ENCODE data around the gene TMEM272. TPM values are rescaled to one million over a fixed set of nuclear protein-coding genes. Genes with fewer than 3 reads are reported as not detected.
A peak's percentile ranks its signal among the peaks of the same experiment; 100 is the strongest.

Gene TMEM272
- total RNA-seq, 1 donor from 2014 or later = not detected

DNA sequence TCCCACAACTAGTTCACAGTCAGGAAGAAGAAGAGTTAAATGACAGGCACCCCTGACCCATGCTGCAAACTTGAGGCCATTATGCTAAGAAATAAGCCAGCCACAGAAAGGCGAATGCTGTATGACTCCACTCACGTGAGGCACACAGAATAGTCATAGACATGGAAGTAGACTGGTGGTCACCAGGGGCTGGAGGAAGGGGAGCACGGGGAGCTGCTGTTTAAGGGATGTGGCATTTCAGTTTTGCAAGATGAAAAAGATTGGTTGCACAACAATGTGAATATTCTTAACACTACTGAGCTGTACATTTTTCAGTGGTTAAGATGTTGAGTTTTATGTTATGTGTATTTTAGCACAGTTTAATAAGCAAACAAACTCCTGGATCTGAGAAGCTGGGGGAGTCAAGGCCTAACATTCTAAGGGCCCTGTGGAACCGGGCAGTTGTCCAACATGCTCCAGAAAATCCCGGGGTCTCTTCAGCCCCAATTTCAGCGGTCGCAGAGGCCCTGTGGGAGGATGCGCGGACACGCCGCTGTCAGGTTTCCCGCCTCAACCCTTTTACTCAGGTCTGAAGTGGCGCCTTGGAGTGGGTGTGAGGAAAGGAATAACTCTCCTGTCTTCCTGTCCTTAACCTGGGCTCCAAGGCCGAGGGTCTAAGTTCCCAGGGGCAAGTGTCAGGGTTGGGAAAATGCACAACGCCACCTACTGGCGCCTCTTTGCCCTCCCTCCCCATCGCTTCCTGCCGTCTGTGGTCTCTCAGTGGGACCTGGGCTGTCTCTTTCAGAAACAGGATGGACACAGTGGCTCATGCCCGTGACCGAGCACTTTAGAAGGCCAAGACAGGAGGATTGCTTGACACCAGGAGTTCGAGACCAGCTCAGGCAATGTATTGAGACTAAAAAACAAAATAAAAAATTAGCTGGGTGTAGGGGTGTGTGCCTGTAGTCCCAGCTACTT, 4.4 kb upstream of the TMEM272 start:
- Mint-ChIP-seq H3K36me3 (no peaks in the 10 kb centered on the region), H3K9me3 (peaks cover 8% of the 10 kb centered on the region), H3K4me3 (no peak overlapping the region), H3K4me1 (peaks cover 3% of the 10 kb centered on the region), H3K27me3 (ENCODE audit: insufficient read depth, low read depth) (peaks cover 2% of the 10 kb centered on the region), H3K27ac (no peak overlapping the region)
- Histone ChIP-seq H2AFZ (replicated peaks) (no peak overlapping the region), H3F3A (ENCODE audit: low read depth) (no peaks in the 10 kb centered on the region), H3K9me3 (ENCODE audit: low read depth) (no peaks in the 10 kb centered on the region), H3K4me3 (no peak overlapping the region), H3K79me2 (ENCODE audit: low read depth) (no peaks in the 10 kb centered on the region), H3K4me2 (no peak overlapping the region), H3K27ac (no peak overlapping the region), H3K9ac (no peak overlapping the region), H3K27me3 (no peaks in the 10 kb centered on the region), H3K36me3 (no peaks in the 10 kb centered on the region), H4K20me1 (ENCODE audit: low read depth) (no peaks in the 10 kb centered on the region), H3K4me1 (no peaks in the 10 kb centered on the region)
- TF ChIP-seq EZH2 (IDR thresholded peaks at IDR 0.05) (no peak), EZH2phosphoT487 (IDR thresholded peaks at IDR 0.05) (no peak)
- TF ChIP-seq, protein P1, sequence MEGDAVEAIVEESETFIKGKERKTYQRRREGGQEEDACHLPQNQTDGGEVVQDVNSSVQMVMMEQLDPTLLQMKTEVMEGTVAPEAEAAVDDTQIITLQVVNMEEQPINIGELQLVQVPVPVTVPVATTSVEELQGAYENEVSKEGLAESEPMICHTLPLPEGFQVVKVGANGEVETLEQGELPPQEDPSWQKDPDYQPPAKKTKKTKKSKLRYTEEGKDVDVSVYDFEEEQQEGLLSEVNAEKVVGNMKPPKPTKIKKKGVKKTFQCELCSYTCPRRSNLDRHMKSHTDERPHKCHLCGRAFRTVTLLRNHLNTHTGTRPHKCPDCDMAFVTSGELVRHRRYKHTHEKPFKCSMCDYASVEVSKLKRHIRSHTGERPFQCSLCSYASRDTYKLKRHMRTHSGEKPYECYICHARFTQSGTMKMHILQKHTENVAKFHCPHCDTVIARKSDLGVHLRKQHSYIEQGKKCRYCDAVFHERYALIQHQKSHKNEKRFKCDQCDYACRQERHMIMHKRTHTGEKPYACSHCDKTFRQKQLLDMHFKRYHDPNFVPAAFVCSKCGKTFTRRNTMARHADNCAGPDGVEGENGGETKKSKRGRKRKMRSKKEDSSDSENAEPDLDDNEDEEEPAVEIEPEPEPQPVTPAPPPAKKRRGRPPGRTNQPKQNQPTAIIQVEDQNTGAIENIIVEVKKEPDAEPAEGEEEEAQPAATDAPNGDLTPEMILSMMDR (IDR thresholded peaks at IDR 0.05) = peak; percentile 89
- DNase-seq (ENCODE audit: low spot score) = peak; percentile 76

DNA sequence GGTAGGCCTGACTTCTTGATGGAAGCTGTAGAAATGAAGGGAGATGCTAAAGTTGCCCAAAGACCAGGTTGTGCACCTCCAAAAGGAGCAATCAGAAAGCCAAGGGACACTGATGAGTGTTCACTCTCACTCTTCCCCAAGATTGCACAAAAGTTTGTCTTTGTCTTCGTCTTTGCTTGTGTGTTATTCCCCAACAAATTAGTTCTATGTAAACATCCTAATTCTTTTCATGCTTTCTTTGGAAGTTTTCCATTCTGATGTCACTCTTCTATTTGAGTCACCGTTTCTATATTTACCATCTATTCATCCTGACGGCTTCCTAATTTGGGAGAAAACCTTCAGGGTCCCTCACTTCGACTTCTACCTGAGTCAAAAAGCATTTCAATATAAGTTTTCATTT, 3.7 kb upstream of the TMEM272 start:
- peaks cover 2% of the 10 kb centered on the region for H3K27me3 Mint-ChIP-seq (ENCODE audit: insufficient read depth, low read depth)
- peaks cover 3% of the 10 kb centered on the region for H3K4me1 Mint-ChIP-seq
- H4K20me1 ChIP-seq (ENCODE audit: low read depth) = no peaks in the 10 kb centered on the region
- DNase-seq (ENCODE audit: low spot score) = no peak
- H3F3A ChIP-seq (ENCODE audit: low read depth) = no peaks in the 10 kb centered on the region
- TF ChIP-seq EZH2 (IDR thresholded peaks at IDR 0.05) (no peak), EZH2phosphoT487 (IDR thresholded peaks at IDR 0.05) (no peak)
- TF ChIP-seq, protein P1 (IDR thresholded peaks at IDR 0.05) = no peak
- H3K27ac Mint-ChIP-seq = no peak overlapping the region
- H2AFZ ChIP-seq (replicated peaks) = no peak overlapping the region
- H3K4me3 ChIP-seq = no peak overlapping the region
- H3K4me3 Mint-ChIP-seq = no peak overlapping the region
- no peaks in the 10 kb centered on the region for H3K4me1 ChIP-seq
- H3K79me2 ChIP-seq (ENCODE audit: low read depth) = no peaks in the 10 kb centered on the region
- H3K9me3 ChIP-seq (ENCODE audit: low read depth) = no peaks in the 10 kb centered on the region
- no peak overlapping the region for H3K9ac ChIP-seq
- H3K4me2 ChIP-seq = no peak overlapping the region
- no peaks in the 10 kb centered on the region for H3K36me3 ChIP-seq
- peaks cover 8% of the 10 kb centered on the region for H3K9me3 Mint-ChIP-seq
- H3K27me3 ChIP-seq = no peaks in the 10 kb centered on the region
- no peaks in the 10 kb centered on the region for H3K36me3 Mint-ChIP-seq
- H3K27ac ChIP-seq = no peak overlapping the region

DNA sequence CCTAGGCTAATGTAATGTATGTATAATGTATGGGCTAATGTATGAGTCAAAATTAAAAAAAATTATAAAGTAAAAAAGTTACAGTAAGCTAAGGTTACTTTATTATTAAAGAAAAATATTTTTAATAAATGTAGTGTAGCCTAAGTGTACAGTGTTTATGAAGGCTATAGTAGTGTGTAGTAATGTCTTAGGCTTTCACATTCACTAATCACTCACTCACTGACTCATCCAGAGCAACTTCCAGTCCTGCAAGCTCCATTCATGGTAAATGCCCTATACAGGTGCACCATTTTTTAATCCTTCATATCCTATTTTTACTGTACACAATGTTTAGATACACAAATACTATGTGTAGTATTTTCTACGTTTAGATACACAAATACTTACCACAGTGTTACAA, 1.8 kb upstream of the TMEM272 start:
- no peaks in the 10 kb centered on the region for H3K36me3 ChIP-seq
- H3K27me3 Mint-ChIP-seq (ENCODE audit: insufficient read depth, low read depth) = peaks cover 2% of the 10 kb centered on the region
- no peak overlapping the region for H3K27ac ChIP-seq
- no peak overlapping the region for H3K4me3 Mint-ChIP-seq
- peaks cover 8% of the 10 kb centered on the region for H3K9me3 Mint-ChIP-seq
- no peaks in the 10 kb centered on the region for H3K9me3 ChIP-seq (ENCODE audit: low read depth)
- no peak for DNase-seq (ENCODE audit: low spot score)
- no peaks in the 10 kb centered on the region for H4K20me1 ChIP-seq (ENCODE audit: low read depth)
- H3K4me1 ChIP-seq = no peaks in the 10 kb centered on the region
- H3K27me3 ChIP-seq = no peaks in the 10 kb centered on the region
- no peak overlapping the region for H3K4me3 ChIP-seq
- no peak overlapping the region for H2AFZ ChIP-seq (replicated peaks)
- TF ChIP-seq EZH2phosphoT487 (IDR thresholded peaks at IDR 0.05) = no peak
- peaks cover 3% of the 10 kb centered on the region for H3K4me1 Mint-ChIP-seq
- no peak overlapping the region for H3K27ac Mint-ChIP-seq
- no peak overlapping the region for H3K9ac ChIP-seq
- no peaks in the 10 kb centered on the region for H3K79me2 ChIP-seq (ENCODE audit: low read depth)
- no peaks in the 10 kb centered on the region for H3K36me3 Mint-ChIP-seq
- no peak overlapping the region for H3K4me2 ChIP-seq
- no peaks in the 10 kb centered on the region for H3F3A ChIP-seq (ENCODE audit: low read depth)
